ES-I3 (cell line): Measurements from ENCODE around the gene CDH12.
"Not testable (repeated sequence)": the region's sequence is repeated elsewhere in the genome, so short reads cannot be mapped to it uniquely, and the experiment has no call there.

ENCODE experiments used
- H3K36me3 ChIP-seq: 2 replicates; pipeline ENCODE4 v1.6.1; 2013; ENCODE audit warnings: mild to moderate bottlenecking, low read length, control low read depth, moderate library complexity; ENCODE audit not compliant: insufficient read depth
- H3K4me1 ChIP-seq: 2 replicates; pipeline ENCODE4 v1.6.1; 2013; ENCODE audit warnings: mild to moderate bottlenecking, control low read depth, low read length; ENCODE audit not compliant: insufficient read depth
- H3K9ac ChIP-seq: 2 replicates; pipeline ENCODE4 v1.6.1; 2013; ENCODE audit warnings: low read depth, mild to moderate bottlenecking, low read length, moderate library complexity
- H3K9me3 ChIP-seq: 2 replicates; pipeline ENCODE4 v1.6.1; 2013; ENCODE audit warnings: mild to moderate bottlenecking, low read length, moderate library complexity; ENCODE audit not compliant: control insufficient read depth, insufficient read depth

Gene CDH12

GRCh38 chr5:22542340-22542739 lies 310.8 kb downstream of the CDH12 start:
- no peaks in the 10 kb centered on the region for H3K36me3 ChIP-seq
- no peak overlapping the region for H3K9ac ChIP-seq
- no peaks in the 10 kb centered on the region for H3K4me1 ChIP-seq
- peaks cover 2% of the 10 kb centered on the region; the same call in 1 of the 2 replicates for H3K9me3 ChIP-seq

- peaks cover 2% of the 10 kb centered on the region; the same call in 1 of the 2 replicates for H3K9me3 ChIP-seq
- no peak overlapping the region for H3K9ac ChIP-seq
- no peaks in the 10 kb centered on the region for H3K4me1 ChIP-seq
- no peaks in the 10 kb centered on the region for H3K36me3 ChIP-seq
These were observed 312.1 kb downstream of the CDH12 start for GRCh38 chr5:22541037-22541436.

GRCh38 chr5:22539762-22540161 lies 313.4 kb downstream of the CDH12 start:
- Histone ChIP-seq H3K9me3 (peaks cover 2% of the 10 kb centered on the region; the same call in 1 of the 2 replicates), H3K36me3 (no peaks in the 10 kb centered on the region), H3K4me1 (no peaks in the 10 kb centered on the region), H3K9ac (no peak overlapping the region)

- Histone ChIP-seq H3K36me3 (no peaks in the 10 kb centered on the region), H3K9ac (no peak overlapping the region), H3K9me3 (no peaks in the 10 kb centered on the region), H3K4me1 (no peaks in the 10 kb centered on the region)
These were observed 321.2 kb downstream of the CDH12 start for GRCh38 chr5:22531986-22532385.

- no peak overlapping the region for H3K9ac ChIP-seq
- H3K9me3 ChIP-seq, result no peaks in the 10 kb centered on the region
- H3K4me1 ChIP-seq, result no peaks in the 10 kb centered on the region
- H3K36me3 ChIP-seq, result no peaks in the 10 kb centered on the region
These were observed 331.6 kb downstream of the CDH12 start for GRCh38 chr5:22521521-22521920.

GRCh38 chr5:22516497-22516896 lies 336.6 kb downstream of the CDH12 start:
- H3K4me1 ChIP-seq, H3K9ac ChIP-seq, H3K36me3 ChIP-seq, H3K9me3 ChIP-seq: not testable (repeated sequence)

- H3K4me1 ChIP-seq, result no peaks in the 10 kb centered on the region
- H3K9me3 ChIP-seq, result no peaks in the 10 kb centered on the region
- H3K36me3 ChIP-seq, result no peaks in the 10 kb centered on the region
- H3K9ac ChIP-seq, result no peak overlapping the region
These were observed 338.9 kb downstream of the CDH12 start for GRCh38 chr5:22514231-22514630.

GRCh38 chr5:22505891-22506290 lies 347.3 kb downstream of the CDH12 start:
- no peaks in the 10 kb centered on the region for H3K4me1 ChIP-seq

GRCh38 chr5:22504411-22504810 lies 348.7 kb downstream of the CDH12 start:
- Histone ChIP-seq H3K9me3 (no peaks in the 10 kb centered on the region), H3K9ac (no peak overlapping the region), H3K36me3 (no peaks in the 10 kb centered on the region), H3K4me1 (no peaks in the 10 kb centered on the region)

More at GRCh38 chr5:22505891-22506290, 347.3 kb downstream of the CDH12 start:
- Histone ChIP-seq H3K36me3 (no peaks in the 10 kb centered on the region), H3K9me3 (no peaks in the 10 kb centered on the region), H3K9ac (no peak overlapping the region)

- Histone ChIP-seq H3K9ac (no peak overlapping the region), H3K4me1 (no peaks in the 10 kb centered on the region), H3K9me3 (no peaks in the 10 kb centered on the region), H3K36me3 (no peaks in the 10 kb centered on the region)
These were observed 352.6 kb downstream of the CDH12 start for GRCh38 chr5:22500556-22500955.

- Histone ChIP-seq H3K4me1 (no peaks in the 10 kb centered on the region), H3K36me3 (no peaks in the 10 kb centered on the region)
These were observed 356.5 kb downstream of the CDH12 start for GRCh38 chr5:22496666-22497065.

GRCh38 chr5:22495016-22495720 lies 358.0 kb downstream of the CDH12 start:
- Histone ChIP-seq H3K9me3 (no peaks in the 10 kb centered on the region), H3K4me1 (no peaks in the 10 kb centered on the region), H3K9ac (no peak overlapping the region), H3K36me3 (no peaks in the 10 kb centered on the region)

More at GRCh38 chr5:22496666-22497065, 356.5 kb downstream of the CDH12 start:
- Histone ChIP-seq H3K9ac (no peak overlapping the region), H3K9me3 (no peaks in the 10 kb centered on the region)

- Histone ChIP-seq H3K9me3 (no peaks in the 10 kb centered on the region), H3K9ac (no peak overlapping the region), H3K36me3 (no peaks in the 10 kb centered on the region), H3K4me1 (peaks cover 4% of the 10 kb centered on the region; the same call in 1 of the 2 replicates)
These were observed 364.7 kb downstream of the CDH12 start for GRCh38 chr5:22488427-22488826.

- Histone ChIP-seq H3K9ac (no peak overlapping the region), H3K9me3 (no peaks in the 10 kb centered on the region), H3K4me1 (no peaks in the 10 kb centered on the region), H3K36me3 (no peaks in the 10 kb centered on the region)
These were observed 372.8 kb downstream of the CDH12 start for GRCh38 chr5:22480305-22480704.

GRCh38 chr5:22473886-22474285 lies 379.3 kb downstream of the CDH12 start:
- no peaks in the 10 kb centered on the region for H3K36me3 ChIP-seq
- no peaks in the 10 kb centered on the region for H3K4me1 ChIP-seq
- no peaks in the 10 kb centered on the region for H3K9me3 ChIP-seq
- H3K9ac ChIP-seq, result no peak overlapping the region
